ENCODE results near the gene C2CD2L. TPM values are rescaled to one million over a fixed set of nuclear protein-coding genes. Genes with fewer than 3 reads are reported as not detected.
"Not testable (repeated sequence)": the region's sequence is repeated elsewhere in the genome, so short reads cannot be mapped to it uniquely, and the experiment has no call there.

C2CD2L gene
- total RNA-seq, 1 donor from 2014 or later = 21.9 TPM

DNA sequence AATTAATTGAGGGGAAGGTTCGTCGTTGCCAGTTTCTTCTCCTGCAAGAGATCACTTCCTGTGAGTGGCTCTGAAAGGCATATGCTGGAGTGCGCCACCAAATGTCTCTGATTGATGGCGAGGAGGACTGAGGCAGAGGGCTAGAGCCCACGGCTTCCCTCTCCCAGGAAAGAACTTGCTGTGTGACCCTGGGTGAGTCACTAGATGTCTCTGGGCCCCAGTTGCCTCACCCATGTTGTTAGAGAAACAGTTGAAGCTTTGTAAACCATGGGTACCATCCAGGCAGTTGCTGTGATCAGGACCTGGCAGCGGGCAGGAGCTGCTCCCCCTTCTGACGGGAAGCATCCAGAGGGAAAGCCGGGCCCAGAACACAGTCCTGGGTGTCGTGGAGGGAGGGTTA is 44.9 kb downstream of the C2CD2L start:
- no peak for DNase-seq (ENCODE audit: low spot score)

DNA sequence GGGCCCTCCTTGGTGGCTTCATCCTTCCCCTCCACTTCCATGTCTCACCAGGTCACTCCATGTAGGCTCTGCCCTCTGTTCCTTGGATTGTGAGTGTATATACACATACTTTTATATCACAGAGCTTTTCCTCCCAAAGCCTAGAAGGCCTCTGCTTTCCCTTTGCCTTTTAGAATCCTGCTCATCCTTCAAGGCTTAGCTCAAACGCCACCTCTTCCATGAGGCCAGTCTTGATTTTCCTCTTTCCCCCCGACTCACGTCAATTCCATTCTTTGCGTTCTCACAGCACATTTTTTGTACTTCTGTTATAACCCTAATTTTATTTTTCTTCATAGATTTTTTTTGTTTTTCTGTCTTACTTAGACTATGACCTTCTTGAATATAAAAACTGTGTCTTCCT is 45.5 kb downstream of the C2CD2L start:
- no peak for DNase-seq (ENCODE audit: low spot score)

DNA sequence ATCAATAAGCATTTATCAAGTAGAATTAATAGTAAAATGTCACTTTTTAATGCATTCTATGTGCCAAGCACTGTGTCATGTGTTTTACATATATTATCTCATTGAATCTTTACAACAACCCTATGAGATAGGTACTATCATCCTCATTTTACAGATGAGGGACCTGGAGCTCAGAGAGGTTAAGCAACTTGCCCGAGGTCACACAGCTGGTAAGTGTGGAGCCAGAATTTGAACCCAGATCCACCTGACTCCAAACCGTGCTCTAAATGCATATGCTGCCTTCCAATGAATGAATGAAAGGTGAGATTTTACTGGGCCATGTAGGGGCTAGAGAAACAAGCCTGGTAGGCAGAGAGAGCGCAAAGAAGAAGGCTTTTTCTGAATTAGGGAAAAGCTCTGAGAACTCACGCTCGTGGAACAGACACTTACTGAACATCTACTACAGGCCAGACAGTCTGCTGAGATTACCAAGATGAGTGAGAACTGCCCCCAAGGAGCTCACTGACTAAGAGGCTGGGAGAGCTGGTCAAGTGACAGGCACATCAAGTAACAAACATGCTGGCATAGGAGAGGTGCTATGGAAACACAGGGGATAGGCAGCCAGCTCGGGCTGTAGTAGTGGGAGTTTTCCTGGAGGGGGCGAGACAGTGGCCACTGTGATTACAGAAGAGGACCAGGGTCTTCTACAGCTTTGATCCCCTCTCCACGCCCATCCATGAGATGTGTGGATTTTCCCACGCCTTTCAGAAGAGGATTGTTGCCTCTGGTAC is 46.1 kb downstream of the C2CD2L start:
- no peak for DNase-seq (ENCODE audit: low spot score)

DNA sequence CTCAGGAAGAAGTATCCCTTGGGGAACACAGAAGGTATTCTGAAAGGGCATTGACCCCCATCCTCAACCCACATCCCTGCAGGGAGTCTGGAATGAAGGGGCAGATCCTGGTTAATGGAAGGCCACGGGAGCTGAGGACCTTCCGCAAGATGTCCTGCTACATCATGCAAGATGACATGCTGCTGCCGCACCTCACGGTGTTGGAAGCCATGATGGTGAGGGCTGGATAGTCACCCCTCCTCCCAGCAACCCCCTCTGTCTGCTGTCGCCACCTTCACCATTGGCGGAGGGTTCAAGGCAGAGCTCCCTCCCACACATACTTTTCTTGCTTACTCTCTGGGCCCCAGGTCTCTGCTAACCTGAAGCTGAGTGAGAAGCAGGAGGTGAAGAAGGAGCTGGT is 47.0 kb downstream of the C2CD2L start:
- no peak for DNase-seq (ENCODE audit: low spot score)

DNA sequence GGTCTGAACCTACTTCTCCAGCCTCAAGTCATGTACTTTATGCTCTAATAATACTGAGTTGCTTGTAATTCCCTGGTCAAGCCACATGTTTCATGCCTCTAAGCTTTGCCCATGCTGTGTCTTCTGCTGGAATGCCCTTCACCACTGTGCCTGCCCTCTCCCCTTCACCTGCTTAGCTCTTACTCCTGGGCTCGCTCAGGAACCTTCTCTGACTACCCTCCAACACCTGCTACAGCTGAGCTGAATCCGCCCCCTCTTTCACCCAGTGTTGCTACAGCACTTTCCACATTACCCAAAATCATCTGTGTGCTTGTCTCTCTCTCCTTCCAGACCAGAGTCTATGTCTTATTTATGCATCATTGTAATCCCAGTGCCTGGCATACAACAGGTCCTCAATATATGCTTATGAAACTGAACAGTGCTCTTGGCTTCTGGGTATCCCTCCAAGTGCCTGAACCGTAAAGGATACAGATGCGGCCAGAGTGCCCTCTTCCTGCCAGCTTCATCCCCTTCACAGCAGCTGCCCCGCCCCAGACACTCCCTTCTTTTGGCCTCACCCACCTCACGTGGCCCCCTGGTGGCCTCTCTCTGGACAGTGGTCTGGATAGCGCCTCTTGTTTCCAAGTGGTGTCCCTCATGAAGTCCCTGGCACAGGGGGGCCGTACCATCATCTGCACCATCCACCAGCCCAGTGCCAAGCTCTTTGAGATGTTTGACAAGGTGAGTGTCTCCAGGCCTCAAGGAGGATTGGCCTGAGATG is 48.8 kb downstream of the C2CD2L start:
- no peak for DNase-seq (ENCODE audit: low spot score)

DNA sequence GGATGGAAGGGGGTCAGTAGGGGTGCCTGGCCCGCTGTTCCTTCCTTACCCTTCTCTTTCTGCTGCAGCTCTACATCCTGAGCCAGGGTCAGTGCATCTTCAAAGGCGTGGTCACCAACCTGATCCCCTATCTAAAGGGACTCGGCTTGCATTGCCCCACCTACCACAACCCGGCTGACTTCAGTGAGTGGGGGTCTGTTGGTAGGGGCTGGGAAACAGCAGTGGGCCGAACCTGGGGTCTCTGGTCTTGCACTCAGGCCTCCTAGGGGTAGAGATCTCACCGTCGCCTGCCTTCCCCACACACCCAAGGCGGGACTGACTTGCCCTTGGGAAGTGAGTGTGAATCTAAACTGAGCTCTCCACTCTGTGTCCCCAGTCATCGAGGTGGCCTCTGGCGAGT is 49.4 kb downstream of the C2CD2L start:
- DNase-seq (ENCODE audit: low spot score) = no peak

DNA sequence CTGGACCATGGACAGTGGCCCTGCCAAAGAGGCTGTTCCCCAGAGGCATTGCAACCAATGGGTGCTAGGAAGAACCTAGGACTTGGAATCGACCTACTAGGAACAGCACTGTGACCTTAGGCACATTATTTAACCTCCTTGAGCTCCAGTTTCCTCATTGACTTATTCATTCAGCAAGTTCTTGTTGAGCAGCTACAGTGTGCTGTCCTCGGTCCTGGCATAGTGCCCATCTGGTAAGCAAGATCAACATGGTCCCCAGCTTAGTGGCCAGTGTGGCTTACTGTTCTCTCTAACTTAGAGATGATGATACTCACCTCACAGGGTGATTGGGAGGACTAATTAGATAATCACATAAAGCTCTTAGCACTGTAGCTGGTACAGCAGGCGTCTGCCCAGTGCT is 49.9 kb downstream of the C2CD2L start:
- DNase-seq (ENCODE audit: low spot score) = no peak

DNA sequence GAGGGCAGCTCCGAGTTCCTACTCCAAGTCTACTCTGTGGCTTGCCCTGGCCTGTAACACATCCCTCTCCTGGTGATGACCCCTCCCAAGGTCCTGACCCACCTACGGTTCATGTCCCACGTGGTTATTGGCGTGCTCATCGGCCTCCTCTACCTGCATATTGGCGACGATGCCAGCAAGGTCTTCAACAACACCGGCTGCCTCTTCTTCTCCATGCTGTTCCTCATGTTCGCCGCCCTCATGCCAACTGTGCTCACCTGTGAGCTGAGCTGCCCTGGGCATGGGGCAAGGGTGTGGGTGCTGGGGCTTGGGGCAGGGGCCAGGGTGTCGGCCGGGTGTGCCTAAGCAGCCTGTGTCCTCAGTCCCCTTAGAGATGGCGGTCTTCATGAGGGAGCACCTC is 51.3 kb downstream of the C2CD2L start:
- no peak for DNase-seq (ENCODE audit: low spot score)

DNA sequence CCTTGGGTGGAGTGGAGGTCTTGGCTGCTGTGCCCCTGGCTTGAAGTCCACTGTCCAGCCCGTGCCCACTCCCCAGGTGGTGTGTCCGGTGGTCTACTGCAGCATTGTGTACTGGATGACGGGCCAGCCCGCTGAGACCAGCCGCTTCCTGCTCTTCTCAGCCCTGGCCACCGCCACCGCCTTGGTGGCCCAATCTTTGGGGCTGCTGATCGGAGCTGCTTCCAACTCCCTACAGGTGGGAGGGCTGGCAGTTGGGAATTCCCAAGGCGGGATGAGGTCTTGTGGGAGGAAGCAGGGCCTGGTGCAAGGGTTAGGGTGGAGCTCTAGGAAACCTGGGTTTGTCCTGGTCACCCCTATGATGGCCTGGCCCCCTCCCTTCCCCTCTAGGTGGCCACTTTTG is 53.0 kb downstream of the C2CD2L start:
- DNase-seq (ENCODE audit: low spot score) = no peak

DNA sequence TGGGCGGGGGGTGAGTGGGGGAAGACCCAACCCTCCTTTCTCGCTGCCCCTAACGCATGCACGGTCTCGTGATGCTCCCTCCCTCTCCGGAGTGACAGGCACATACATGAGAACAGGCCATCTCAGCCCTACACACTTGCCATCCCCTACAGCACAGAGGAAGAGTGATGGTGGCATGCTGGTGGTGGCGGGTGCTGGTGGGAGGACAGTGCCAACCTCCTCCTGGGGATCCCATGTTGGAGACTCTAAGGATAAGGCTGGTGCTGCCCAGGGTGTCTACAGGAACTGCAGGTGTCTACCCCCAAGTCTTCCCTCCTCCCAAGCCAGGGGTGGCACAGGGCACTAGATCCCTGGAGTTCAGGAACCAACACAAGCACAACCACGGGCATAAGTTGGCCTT is 54.7 kb downstream of the C2CD2L start:
- DNase-seq (ENCODE audit: low spot score) = no peak

DNA sequence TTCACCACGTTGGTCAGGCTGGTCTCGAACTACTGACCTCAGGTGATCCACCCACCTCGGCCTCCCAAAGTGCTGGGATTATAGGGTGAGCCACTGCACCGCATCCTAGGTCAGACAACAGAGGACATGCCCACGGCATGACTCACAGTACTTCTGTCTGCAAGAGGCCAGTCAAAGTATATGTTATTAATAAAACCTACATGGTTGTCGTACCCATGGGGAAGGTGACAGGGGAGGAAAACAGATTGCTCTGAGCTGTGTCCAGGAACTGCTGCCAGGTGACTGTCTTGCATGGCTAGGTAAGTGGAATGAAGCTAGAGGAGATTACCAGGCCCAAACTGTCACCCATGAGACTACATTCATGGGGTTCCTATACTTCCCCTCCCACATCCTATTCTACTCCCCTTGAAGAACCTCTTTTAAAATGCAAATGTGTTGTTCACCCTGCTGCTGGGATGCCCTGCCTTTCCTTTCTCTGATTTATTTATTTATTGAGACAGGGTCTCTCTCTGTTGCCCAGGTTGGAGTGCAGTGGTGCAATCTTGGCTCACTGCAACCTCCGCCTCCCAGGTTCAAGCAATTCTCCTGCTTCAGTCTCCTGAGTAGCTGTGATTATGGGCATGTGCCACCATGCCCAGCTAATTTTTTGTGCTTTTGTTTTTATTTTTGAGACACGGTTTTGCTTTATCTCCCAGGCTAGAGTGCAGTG is 59.4 kb downstream of the C2CD2L start:
- no peak for DNase-seq (ENCODE audit: low spot score)

DNA sequence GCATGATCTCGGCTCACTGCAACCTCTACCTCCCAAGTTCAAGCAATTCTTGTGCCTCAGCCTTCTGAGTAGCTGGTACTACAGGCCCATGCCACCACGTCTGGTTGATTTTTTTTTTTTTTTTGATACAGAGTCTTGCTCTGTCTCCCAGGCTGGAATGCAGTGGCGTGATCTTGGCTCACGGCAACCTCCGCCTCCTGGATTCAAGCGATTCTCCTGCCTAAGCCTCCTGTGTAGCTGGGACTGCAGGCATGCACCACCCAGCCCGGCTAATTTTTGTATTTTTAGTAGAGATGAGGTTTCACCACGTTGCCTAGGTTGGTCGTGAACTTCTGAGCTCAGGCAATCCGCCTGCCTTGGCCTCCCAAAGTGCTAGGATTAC is 59.9 kb downstream of the C2CD2L start:
- DNase-seq (ENCODE audit: low spot score) = not testable (repeated sequence)

DNA sequence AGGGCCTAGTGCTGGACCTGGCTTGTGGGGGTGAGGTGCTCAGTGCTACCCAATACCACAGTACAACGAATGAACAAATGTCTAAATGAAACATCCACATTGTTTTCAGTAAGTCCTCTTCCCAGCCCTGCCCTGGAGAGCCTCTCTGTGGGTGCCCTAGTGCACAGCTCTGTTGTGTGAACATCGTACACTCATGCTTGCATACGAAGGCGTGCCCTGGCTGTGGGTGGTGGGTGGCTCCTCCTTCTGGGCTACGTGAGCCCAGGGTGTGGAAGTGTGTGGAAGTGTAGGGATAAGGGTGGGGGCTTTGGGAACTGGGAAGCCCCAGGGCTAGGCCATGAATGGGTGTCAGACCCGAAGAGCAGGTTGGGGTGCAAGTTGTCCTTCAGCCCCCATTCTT is 60.8 kb downstream of the C2CD2L start:
- no peak for DNase-seq (ENCODE audit: low spot score)

Other genes starting within 250 kb of the C2CD2L start
- gene CXCR5, start 223.5 kb upstream of the C2CD2L start, total RNA-seq = 0.06 TPM
- 107 TPM for gene BCL9L, start 181.4 kb upstream of the C2CD2L start, total RNA-seq
- not detected for gene UPK2, start 151.0 kb upstream of the C2CD2L start, total RNA-seq
- not detected for gene FOXR1, start 135.6 kb upstream of the C2CD2L start, total RNA-seq
- gene CENATAC, start 109.2 kb upstream of the C2CD2L start, total RNA-seq = 23.2 TPM
- gene RPS25, start 89.0 kb upstream of the C2CD2L start, total RNA-seq = 662 TPM
- 82.6 TPM for gene TRAPPC4, start 88.6 kb upstream of the C2CD2L start, total RNA-seq
- gene SLC37A4, start 76.5 kb upstream of the C2CD2L start, total RNA-seq = 64.3 TPM
- gene HYOU1, start 50.1 kb upstream of the C2CD2L start, total RNA-seq = 201 TPM
- gene VPS11, start 39.5 kb upstream of the C2CD2L start, total RNA-seq = 33.4 TPM
- gene HMBS, start 22.5 kb upstream of the C2CD2L start, total RNA-seq = 12.3 TPM
- 65.9 TPM for gene DPAGT1, start 5.5 kb upstream of the C2CD2L start, total RNA-seq
- 35.9 TPM for gene HINFP, start 14.2 kb downstream of the C2CD2L start, total RNA-seq
- gene ABCG4, start 41.7 kb downstream of the C2CD2L start, total RNA-seq = 0.17 TPM
- 24.6 TPM for gene NLRX1, start 61.4 kb downstream of the C2CD2L start, total RNA-seq
- gene NHERF4, start 78.1 kb downstream of the C2CD2L start, total RNA-seq = 107 TPM
- 15.6 TPM for gene CBL, start 99.0 kb downstream of the C2CD2L start, total RNA-seq
- 130 TPM for gene MCAM, start 209.8 kb downstream of the C2CD2L start, total RNA-seq
- gene RNF26, start 227.2 kb downstream of the C2CD2L start, total RNA-seq = 36.4 TPM
- gene C1QTNF5, start 233.5 kb downstream of the C2CD2L start, total RNA-seq = 32.9 TPM
- gene MFRP, start 239.4 kb downstream of the C2CD2L start, total RNA-seq = not detected

All from mucosa of gallbladder (tissue), 1 donor.